Right lobe of liver (tissue), 6 donors: ENCODE measurements around the gene MYO3B. TPM values are rescaled to one million over a fixed set of nuclear protein-coding genes. Genes with fewer than 3 reads are reported as not detected.

Experiments
- ATAC-seq, 4 donors: fragments of 200-7000 bp; cut with Tn5 transposase; one replicate each; pipeline ENCODE4 v1.9.1; 2020; ENCODE audit warnings: mild to moderate bottlenecking in 4 of 4, moderate library complexity in 4 of 4
- DNase-seq, 3 donors: peaks; one replicate each; pipeline ENCODE4 v3.0.0-alpha.2; 2020
- H3K27ac ChIP-seq, 3 donors: fragments of 200-600 bp; one replicate each; pipeline ENCODE4 v1.8.0; 2022
- H3K27me3 ChIP-seq, 2 donors: fragments of 200-600 bp; one replicate each; pipeline ENCODE4 v1.8.0; 2022
- H3K36me3 ChIP-seq, 4 donors: fragments of 200-600 bp; sonication (generic) in 1 of 4; one replicate each; pipeline versions ENCODE4 v1.5.1 to v1.8.0; 2017 to 2022; ENCODE audit warnings: control low read depth in 1 of 4
- H3K4me1 ChIP-seq, 4 donors: fragments of 200-600 bp; sonication (generic) in 1 of 4; one replicate each; pipeline versions ENCODE4 v1.5.1 to v1.8.0; 2017 to 2022; ENCODE audit warnings: control low read depth in 1 of 4
- H3K4me3 ChIP-seq, 3 donors: fragments of 200-600 bp; one replicate each; pipeline ENCODE4 v1.8.0; 2022
- H3K9me3 ChIP-seq, 4 donors: fragments of 200-600 bp; sonication (generic) in 1 of 4; one replicate each; pipeline versions ENCODE4 v1.5.1 to v1.8.0; 2017 to 2022; ENCODE audit warnings: control low read depth in 1 of 4
- CTCF ChIP-seq, 4 donors: fragments of 200-600 bp in 3 of 4; fragments of 450-650 bp in 1 of 4; IDR thresholded peaks; one replicate each; pipeline versions ENCODE4 v1.5.1 to v1.8.0; 2016 to 2022; ENCODE audit warnings: antibody characterized with exemption in 4 of 4, mild to moderate bottlenecking in 2 of 4
- POLR2A ChIP-seq: fragments of 450-650 bp; IDR thresholded peaks from one replicate; pipeline ENCODE4 v1.6.1; 2017; ENCODE audit warnings: antibody characterized with exemption, mild to moderate bottlenecking
- WGBS: methylation state at CpG from one replicate; pipeline ENCODE4 v1.1.6; 2018; ENCODE audit warnings: low coverage, low lambda C conversion rate; ENCODE audit not compliant: insufficient coverage; ENCODE audit errors: missing lambda C conversion rate; 5-methylcytosine and 5-hydroxymethylcytosine counted together
- intact Hi-C, 2 donors: fragments of 100-400 bp; cut with DNase I; formaldehyde crosslinking; loops; one replicate each; pipeline versions ENCODE4 v1.11.2 to v1.14.1; 2022
- total RNA-seq, 6 experiments: library from RNA; depleted of rRNA in 2 of 6; stranded (reverse); fragments of >200 nt in 2 of 6; fragmentation: NEBNext Ultra II Directional in 3 of 6; extraction: Animal tissue kit (Norgen Biotek cat#: 25700) in 3 of 6; gene quantifications; one replicate each; pipeline versions ENCODE4 v1.1.0 to v1.2.4, GENCODE V29; 2016 to 2023
- donor health status: DM: no; HTN: yes; CAD: no.
- donor health status: DM: no; HTN: no; CAD: no.
- donor health status: DM: no; HTN: no; CAD: no.
- donor health status: DM: no; HTN: yes; CAD: no.
- donor health status: DM: no; HTN: yes; CAD: no.

MYO3B gene
- total RNA-seq, 6 experiments from 2014 or later = 0.18 to 0.25 TPM; not detected in 4

- Histone ChIP-seq H3K27me3 (no peaks in the 10 kb centered on the region), H3K27ac (no peak overlapping the region), H3K9me3 (no peaks in the 10 kb centered on the region), H3K36me3 (no peaks in the 10 kb centered on the region), H3K4me1 (no peaks in the 10 kb centered on the region), H3K4me3 (no peak overlapping the region)
- 22% methylated on average over 4 of the region's 4 CpGs for WGBS
- TF ChIP-seq CTCF (IDR thresholded peaks at IDR 0.05) (no peak), POLR2A (no peak)
- no peak for ATAC-seq
- intact Hi-C loops = no loop called here
- no peak for DNase-seq
Measured at GRCh38 chr2:170238776-170239175, 60.8 kb downstream of the MYO3B start.

- TF ChIP-seq POLR2A = no peak
- TF ChIP-seq CTCF (IDR thresholded peaks at IDR 0.05) = no peak
- Histone ChIP-seq H3K4me1 (no peaks in the 10 kb centered on the region), H3K27me3 (no peaks in the 10 kb centered on the region), H3K27ac (no peak overlapping the region), H3K4me3 (no peak overlapping the region), H3K36me3 (no peaks in the 10 kb centered on the region), H3K9me3 (no peaks in the 10 kb centered on the region)
- no peak for DNase-seq
- 60% methylated on average over 2 of the region's 2 CpGs for WGBS
- intact Hi-C loops = no loop called here
- ATAC-seq = no peak
Measured at GRCh38 chr2:170240629-170241028, 62.7 kb downstream of the MYO3B start.

GRCh38 chr2:170241756-170242155 is 63.8 kb downstream of the MYO3B start:
- ATAC-seq (no peak), DNase-seq (no peak)
- Histone ChIP-seq H3K36me3 (no peaks in the 10 kb centered on the region), H3K27ac (no peak overlapping the region), H3K9me3 (no peaks in the 10 kb centered on the region), H3K4me1 (no peaks in the 10 kb centered on the region), H3K4me3 (no peak overlapping the region), H3K27me3 (no peaks in the 10 kb centered on the region)
- intact Hi-C loops = no loop called here
- no peak for TF ChIP-seq POLR2A
- TF ChIP-seq CTCF (IDR thresholded peaks at IDR 0.05) = no peak
- WGBS = 49% methylated on average over 2 of the region's 2 CpGs

- DNase-seq = no peak
- intact Hi-C loops = no loop called here
- no peaks in the 10 kb centered on the region for H3K36me3 ChIP-seq
- H3K4me1 ChIP-seq = no peaks in the 10 kb centered on the region
- H3K9me3 ChIP-seq = no peaks in the 10 kb centered on the region
- no peak overlapping the region for H3K27ac ChIP-seq
- H3K4me3 ChIP-seq = no peak overlapping the region
- WGBS = 54% methylated on average over 2 of the region's 2 CpGs
- no peak for ATAC-seq
- TF ChIP-seq CTCF (IDR thresholded peaks at IDR 0.05) (no peak), POLR2A (no peak)
- no peaks in the 10 kb centered on the region for H3K27me3 ChIP-seq
Measured at GRCh38 chr2:170243118-170243837, 65.3 kb downstream of the MYO3B start.
